Measurements from ENCODE around the gene SIRPG.

GRCh38 chr20:1697592-1697991, 40.0 kb upstream of the SIRPG start:
- no peak for TF ChIP-seq POLR2A (IDR thresholded peaks at IDR 0.05)
- no peak for TF ChIP-seq CTCF (IDR thresholded peaks at IDR 0.05)
